OCI-LY1 (cell line): Measurements from ENCODE around the gene PCSK5.

Experiments used
- H2AFZ ChIP-seq: fragments of 200-600 bp; sonication (generic), shearing (Covaris generic); 2 replicates; pipeline ENCODE4 v1.6.0; 2014; ENCODE audit warnings: antibody characterized with exemption, mild to moderate bottlenecking, low read length
- H3F3A ChIP-seq: fragments of 200-600 bp; sonication (generic), shearing (Covaris generic); 2 replicates; pipeline ENCODE4 v1.6.0; 2014; ENCODE audit warnings: mild to moderate bottlenecking, antibody characterized with exemption, low read length, moderate library complexity; ENCODE audit not compliant: insufficient read depth
- H3K27ac ChIP-seq: fragments of 200-600 bp; sonication (generic); 2 replicates; pipeline ENCODE4 v1.5.1; 2014; ENCODE audit warnings: low read length, mixed run types, mild to moderate bottlenecking, low read depth; ENCODE audit not compliant: poor library complexity, severe bottlenecking
- H3K27me3 ChIP-seq: fragments of 200-600 bp; sonication (generic); 2 replicates; pipeline ENCODE4 v1.6.0; 2014; ENCODE audit warnings: antibody characterized with exemption, mild to moderate bottlenecking, low read length, moderate library complexity; ENCODE audit not compliant: insufficient read depth
- H3K36me3 ChIP-seq: fragments of 200-600 bp; sonication (generic); 2 replicates; pipeline ENCODE4 v1.6.1; 2014; ENCODE audit warnings: mild to moderate bottlenecking, antibody characterized with exemption, low read length, moderate library complexity, mixed read lengths; ENCODE audit not compliant: insufficient read depth
- H3K4me1 ChIP-seq: fragments of 200-600 bp; sonication (generic); 2 replicates; pipeline ENCODE4 v1.5.1; 2014; ENCODE audit warnings: mild to moderate bottlenecking, low read length, moderate library complexity; ENCODE audit not compliant: insufficient read depth, severe bottlenecking
- H3K4me2 ChIP-seq: fragments of 200-600 bp; sonication (generic), shearing (Covaris generic); 2 replicates; pipeline ENCODE4 v1.6.1; 2014; ENCODE audit warnings: low read length
- H3K4me3 ChIP-seq: fragments of 200-600 bp; sonication (generic); 2 replicates; pipeline ENCODE4 v1.5.1; 2014; ENCODE audit warnings: low read length, low read depth, mild to moderate bottlenecking, mixed read lengths; ENCODE audit not compliant: poor library complexity, severe bottlenecking
- H3K79me2 ChIP-seq: fragments of 200-600 bp; shearing (Covaris generic); 2 replicates; pipeline ENCODE4 v1.6.1; 2016; ENCODE audit warnings: mixed run types, low read length, mixed read lengths; ENCODE audit not compliant: insufficient read depth
- H3K9ac ChIP-seq: fragments of 200-600 bp; sonication (generic), shearing (Covaris generic); 2 replicates; pipeline ENCODE4 v1.6.1; 2014; ENCODE audit warnings: mild to moderate bottlenecking, low read length, mixed read lengths
- H3K9me2 ChIP-seq: fragments of 200-600 bp; sonication (generic), shearing (Covaris generic); 2 replicates; pipeline ENCODE4 v1.6.1; 2014; ENCODE audit warnings: low read depth, mild to moderate bottlenecking, low read length, mixed read lengths
- H3K9me3 ChIP-seq: fragments of 200-600 bp; shearing (Covaris generic); 2 replicates; pipeline ENCODE4 v1.6.1; 2014; ENCODE audit warnings: low read length, mixed read lengths
- H4K20me1 ChIP-seq: fragments of 200-600 bp; sonication (generic), shearing (Covaris generic); 2 replicates; pipeline ENCODE4 v1.6.0; 2016; ENCODE audit warnings: mild to moderate bottlenecking, low read length; ENCODE audit not compliant: insufficient read depth
- CTCF ChIP-seq: fragments of 200-600 bp; sonication (generic), shearing (Covaris generic); IDR thresholded peaks from 2 replicates; pipeline ENCODE4 v1.5.1; 2017; ENCODE audit warnings: mild to moderate bottlenecking, antibody characterized with exemption, low read length, moderate library complexity, mixed read lengths
- EZH2 ChIP-seq: fragments of 200-600 bp; sonication (generic), shearing (Covaris generic); IDR thresholded peaks from 2 replicates; pipeline ENCODE4 v1.8.0; 2017; ENCODE audit warnings: borderline replicate concordance, mixed run types, mild to moderate bottlenecking, antibody characterized with exemption, low read length, moderate library complexity, mixed read lengths

PCSK5 gene

GRCh38 chr9:76290555-76290954 lies 400.1 kb downstream of the PCSK5 start:
- H3K79me2 ChIP-seq, result no peaks in the 10 kb centered on the region
- H4K20me1 ChIP-seq, result no peaks in the 10 kb centered on the region
- no peak overlapping the region for H3K27ac ChIP-seq
- H3K27me3 ChIP-seq, result no peaks in the 10 kb centered on the region
- no peak for TF ChIP-seq EZH2
- H3K4me3 ChIP-seq, result no peak overlapping the region
- H2AFZ ChIP-seq, result no peak overlapping the region
- no peaks in the 10 kb centered on the region for H3F3A ChIP-seq
- H3K9me2 ChIP-seq, result no peaks in the 10 kb centered on the region
- H3K9ac ChIP-seq, result no peak overlapping the region
- H3K36me3 ChIP-seq, result no peaks in the 10 kb centered on the region
- no peak overlapping the region for H3K4me2 ChIP-seq
- H3K4me1 ChIP-seq, result no peaks in the 10 kb centered on the region
- no peaks in the 10 kb centered on the region for H3K9me3 ChIP-seq

- no peak overlapping the region for H3K27ac ChIP-seq
- H3K9ac ChIP-seq, result no peak overlapping the region
- no peaks in the 10 kb centered on the region for H4K20me1 ChIP-seq
- H3K27me3 ChIP-seq, result no peaks in the 10 kb centered on the region
- TF ChIP-seq EZH2, result no peak
- TF ChIP-seq CTCF, result no peak
- H3K9me3 ChIP-seq, result no peaks in the 10 kb centered on the region
- H3K4me1 ChIP-seq, result no peaks in the 10 kb centered on the region
- H2AFZ ChIP-seq, result no peak overlapping the region
- no peak overlapping the region for H3K4me2 ChIP-seq
- H3K4me3 ChIP-seq, result no peak overlapping the region
- H3K9me2 ChIP-seq, result no peaks in the 10 kb centered on the region
- H3K79me2 ChIP-seq, result no peaks in the 10 kb centered on the region
- no peaks in the 10 kb centered on the region for H3F3A ChIP-seq
- H3K36me3 ChIP-seq, result no peaks in the 10 kb centered on the region
Measured at GRCh38 chr9:76292246-76292645, 401.8 kb downstream of the PCSK5 start.

- H4K20me1 ChIP-seq, result no peaks in the 10 kb centered on the region
- H3F3A ChIP-seq, result no peaks in the 10 kb centered on the region
- no peak overlapping the region for H2AFZ ChIP-seq
- H3K4me2 ChIP-seq, result no peak overlapping the region
- no peaks in the 10 kb centered on the region for H3K9me2 ChIP-seq
- no peaks in the 10 kb centered on the region for H3K79me2 ChIP-seq
- H3K9me3 ChIP-seq, result no peaks in the 10 kb centered on the region
- no peak for TF ChIP-seq EZH2
- TF ChIP-seq CTCF, result no peak
- no peak overlapping the region for H3K4me3 ChIP-seq
- H3K27me3 ChIP-seq, result no peaks in the 10 kb centered on the region
- H3K9ac ChIP-seq, result no peak overlapping the region
- no peaks in the 10 kb centered on the region for H3K36me3 ChIP-seq
- H3K4me1 ChIP-seq, result no peaks in the 10 kb centered on the region
- no peak overlapping the region for H3K27ac ChIP-seq
Measured at GRCh38 chr9:76292658-76293057, 402.2 kb downstream of the PCSK5 start.

GRCh38 chr9:76294301-76294700 lies 403.8 kb downstream of the PCSK5 start:
- H3K9me2 ChIP-seq, result no peaks in the 10 kb centered on the region
- H3K9me3 ChIP-seq, result no peaks in the 10 kb centered on the region
- H3K4me3 ChIP-seq, result no peak overlapping the region
- no peaks in the 10 kb centered on the region; the same call in 1 of the 2 replicates for H3K27me3 ChIP-seq
- H3K9ac ChIP-seq, result no peak overlapping the region
- no peak overlapping the region for H3K27ac ChIP-seq
- H3K4me2 ChIP-seq, result no peak overlapping the region
- no peaks in the 10 kb centered on the region for H3K79me2 ChIP-seq
- H3F3A ChIP-seq, result no peaks in the 10 kb centered on the region
- TF ChIP-seq CTCF, result no peak
- H3K4me1 ChIP-seq, result no peaks in the 10 kb centered on the region
- no peak overlapping the region for H2AFZ ChIP-seq
- no peaks in the 10 kb centered on the region for H4K20me1 ChIP-seq
- H3K36me3 ChIP-seq, result no peaks in the 10 kb centered on the region
